Measurements from ENCODE around the gene SCAF8. TPM values are rescaled to one million over a fixed set of nuclear protein-coding genes. Genes with fewer than 3 reads are reported as not detected.
"Not testable (repeated sequence)": the region's sequence is repeated elsewhere in the genome, so short reads cannot be mapped to it uniquely, and the experiment has no call there.

The SCAF8 gene
- total RNA-seq, 4 donors from 2014 or later = 29.8 to 63.5 (median 34.6) TPM

- Histone ChIP-seq H3K4me3 (no peak overlapping the region), H3K36me3 (no peaks in the 10 kb centered on the region), H3K4me1 (no peaks in the 10 kb centered on the region), H3K27ac (no peak overlapping the region), H3K9me3 (no peaks in the 10 kb centered on the region), H3K27me3 (no peaks in the 10 kb centered on the region)
- DNase-seq = no peak
- TF ChIP-seq POLR2A (IDR thresholded peaks at IDR 0.05) (no peak), CTCF (IDR thresholded peaks at IDR 0.05) (no peak)
These were observed 22.5 kb upstream of the SCAF8 start for GRCh38 chr6:154710689-154711088.

- Histone ChIP-seq H3K9me3 (peaks cover 0 to 6% (median 0%) of the 10 kb centered on the region in 4 donors), H3K4me3 (no peak overlapping the region), H3K27me3 (no peaks in the 10 kb centered on the region), H3K36me3 (no peaks in the 10 kb centered on the region), H3K4me1 (peaks cover 0 to 4% (median 0%) of the 10 kb centered on the region in 4 donors), H3K27ac (no peak overlapping the region)
- TF ChIP-seq POLR2A (IDR thresholded peaks at IDR 0.05) = no peak
- TF ChIP-seq CTCF (IDR thresholded peaks at IDR 0.05) = no peak
- DNase-seq = no peak
These were observed 17.8 kb upstream of the SCAF8 start for GRCh38 chr6:154715446-154715845.

- H3K27ac ChIP-seq, H3K4me1 ChIP-seq, H3K27me3 ChIP-seq, H3K9me3 ChIP-seq, H3K36me3 ChIP-seq, H3K4me3 ChIP-seq, DNase-seq: not testable (repeated sequence)
These were observed 16.9 kb upstream of the SCAF8 start for GRCh38 chr6:154716350-154716749.

GRCh38 chr6:154719433-154719832, 13.8 kb upstream of the SCAF8 start:
- no peak overlapping the region for H3K27ac ChIP-seq
- H3K36me3 ChIP-seq = no peaks in the 10 kb centered on the region
- no peak for DNase-seq
- peaks cover 0 to 4% (median 0%) of the 10 kb centered on the region in 4 donors for H3K4me1 ChIP-seq
- no peak overlapping the region for H3K4me3 ChIP-seq
- TF ChIP-seq CTCF (IDR thresholded peaks at IDR 0.05) (no peak), POLR2A (IDR thresholded peaks at IDR 0.05) (no peak)
- peaks cover 0 to 8% (median 0%) of the 10 kb centered on the region in 4 donors for H3K9me3 ChIP-seq
- H3K27me3 ChIP-seq = no peaks in the 10 kb centered on the region

GRCh38 chr6:154719854-154720253, 13.4 kb upstream of the SCAF8 start:
- TF ChIP-seq CTCF (IDR thresholded peaks at IDR 0.05) = no peak
- no peak for TF ChIP-seq POLR2A (IDR thresholded peaks at IDR 0.05)
- H3K4me1 ChIP-seq = peaks cover 0 to 4% (median 0%) of the 10 kb centered on the region in 4 donors
- no peak for DNase-seq
- no peaks in the 10 kb centered on the region for H3K36me3 ChIP-seq
- H3K27ac ChIP-seq = no peak overlapping the region
- no peaks in the 10 kb centered on the region for H3K27me3 ChIP-seq
- no peak overlapping the region for H3K4me3 ChIP-seq
- H3K9me3 ChIP-seq = peaks cover 0 to 8% (median 0%) of the 10 kb centered on the region in 4 donors

- no peak overlapping the region for H3K27ac ChIP-seq
- H3K36me3 ChIP-seq = no peaks in the 10 kb centered on the region
- TF ChIP-seq CTCF (IDR thresholded peaks at IDR 0.05) = no peak
- DNase-seq = no peak
- peaks cover 0 to 8% (median 0%) of the 10 kb centered on the region in 4 donors for H3K9me3 ChIP-seq
- no peaks in the 10 kb centered on the region for H3K27me3 ChIP-seq
- no peak overlapping the region for H3K4me3 ChIP-seq
- H3K4me1 ChIP-seq = peaks cover 0 to 4% (median 0%) of the 10 kb centered on the region in 4 donors
These were observed 11.8 kb upstream of the SCAF8 start for GRCh38 chr6:154721460-154721859.
